ENCODE measurements around the gene SPACA9.
A peak's percentile ranks its signal among the peaks of the same experiment; 100 is the strongest.

SPACA9 gene

DNA sequence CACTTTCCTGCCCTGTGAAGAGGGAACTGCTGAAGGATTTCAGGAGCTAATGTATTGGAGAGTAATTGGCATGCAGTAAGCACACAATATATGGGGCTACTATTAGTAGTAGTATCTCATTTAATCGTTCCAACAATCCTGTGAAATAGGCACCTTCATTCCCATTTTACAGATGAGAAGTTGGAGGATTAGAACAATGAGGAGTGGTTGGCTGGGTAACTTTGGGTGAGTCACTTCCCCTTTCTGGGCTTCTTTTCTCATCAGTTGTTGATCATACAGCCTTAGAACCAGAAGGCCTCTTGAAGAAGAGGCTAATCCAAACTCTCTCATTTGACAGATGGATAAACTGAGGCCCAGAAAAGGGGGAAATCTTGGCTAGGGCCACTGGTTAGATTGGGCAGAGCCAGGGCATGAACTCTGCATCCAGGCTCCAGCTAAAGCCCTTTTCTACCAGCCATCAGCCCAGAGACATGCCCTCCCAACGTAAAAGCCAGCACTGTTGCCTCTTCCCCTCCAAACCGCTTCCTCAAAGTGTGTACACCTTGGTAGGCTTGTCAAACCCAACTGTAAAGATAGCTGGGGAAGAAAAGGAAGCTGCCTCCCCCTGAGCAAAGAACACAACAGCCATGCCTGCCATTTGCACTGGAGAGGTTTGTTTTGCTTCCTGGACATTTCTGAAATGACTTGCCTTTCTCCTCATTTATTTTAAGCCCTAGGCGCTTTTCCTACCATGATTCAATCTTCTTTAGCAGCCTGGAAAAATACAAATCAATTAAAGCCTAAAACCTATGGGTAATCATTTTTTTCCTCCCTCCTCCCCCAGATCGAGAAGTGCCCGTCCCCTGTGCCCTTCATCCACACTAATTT is 992 bp downstream of the SPACA9 start:
- Mint-ChIP-seq H3K27ac (peak overlapping the region; percentile 86), H3K4me3 (peak overlapping the region; percentile 83), H3K36me3 (no peaks in the 10 kb centered on the region), H3K9me3 (no peaks in the 10 kb centered on the region), H3K4me1 (peaks cover 4% of the 10 kb centered on the region), H3K27me3 (no peaks in the 10 kb centered on the region)

DNA sequence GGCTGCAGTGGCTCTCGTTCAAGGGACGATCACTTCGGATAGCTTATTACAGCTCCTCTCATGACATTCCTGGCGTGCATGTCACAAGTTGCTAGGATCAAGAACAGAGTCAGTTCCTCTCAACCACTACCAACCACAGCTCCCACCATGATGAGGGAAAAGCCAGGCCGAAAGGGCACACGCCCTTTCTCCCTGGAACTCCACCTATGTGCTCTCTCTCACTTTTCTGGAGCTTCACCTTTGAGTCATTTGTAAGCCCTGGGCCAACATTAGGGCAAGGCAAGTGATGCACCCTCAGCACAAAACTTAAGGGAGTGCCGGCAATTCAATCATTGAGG is 1.6 kb downstream of the SPACA9 start:
- H3K27ac Mint-ChIP-seq, result peak overlapping the region; percentile 47
- H3K27me3 Mint-ChIP-seq, result no peaks in the 10 kb centered on the region
- H3K36me3 Mint-ChIP-seq, result no peaks in the 10 kb centered on the region
- H3K4me1 Mint-ChIP-seq, result peaks cover 4% of the 10 kb centered on the region
- no peak overlapping the region for H3K4me3 Mint-ChIP-seq
- H3K9me3 Mint-ChIP-seq, result no peaks in the 10 kb centered on the region

DNA sequence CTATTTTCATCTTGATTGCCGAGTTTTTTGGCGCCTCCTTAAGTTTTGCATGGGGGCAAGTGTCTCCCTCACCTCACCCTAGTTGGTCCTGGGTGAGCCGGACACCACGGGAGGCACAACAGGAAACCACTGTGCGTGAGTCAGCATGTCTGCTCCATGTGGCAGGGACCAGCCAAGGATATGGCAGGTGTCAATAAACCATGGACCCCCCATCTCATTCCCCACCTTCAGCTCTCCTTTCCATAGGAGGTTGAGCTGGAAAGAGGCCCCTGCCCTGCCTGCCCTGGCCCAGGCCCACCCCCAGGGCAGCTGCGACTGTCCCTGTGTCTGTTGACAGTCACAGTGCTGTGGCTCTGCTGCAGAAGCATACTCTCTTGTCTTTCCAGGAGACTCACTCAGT is 3.1 kb downstream of the SPACA9 start:
- Mint-ChIP-seq H3K4me1 (peaks cover 4% of the 10 kb centered on the region), H3K4me3 (no peak overlapping the region), H3K36me3 (no peaks in the 10 kb centered on the region), H3K27ac (no peak overlapping the region), H3K27me3 (no peaks in the 10 kb centered on the region), H3K9me3 (no peaks in the 10 kb centered on the region)

DNA sequence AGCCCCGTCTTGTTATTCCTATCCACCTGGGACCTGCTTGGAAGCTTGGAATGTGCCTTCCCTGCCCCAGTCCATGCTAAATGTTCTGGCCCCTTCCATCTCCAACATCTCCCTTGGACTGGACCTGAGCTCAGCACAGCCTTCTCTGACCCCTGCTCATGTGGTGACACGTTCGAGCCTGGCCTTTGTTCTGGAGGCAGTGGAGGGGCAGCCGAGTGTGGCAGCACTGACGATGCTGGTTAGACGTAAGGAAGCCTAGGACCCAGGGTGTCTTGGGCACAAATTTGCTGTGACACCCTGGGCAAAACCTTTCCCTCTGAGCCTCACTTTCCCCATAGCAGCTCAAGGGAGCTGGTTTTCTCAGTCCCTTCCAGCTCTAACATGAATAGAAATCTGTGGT is 3.9 kb downstream of the SPACA9 start:
- H3K4me1 Mint-ChIP-seq, result peaks cover 4% of the 10 kb centered on the region
- H3K27me3 Mint-ChIP-seq, result no peaks in the 10 kb centered on the region
- no peaks in the 10 kb centered on the region for H3K36me3 Mint-ChIP-seq
- H3K27ac Mint-ChIP-seq, result no peak overlapping the region
- no peak overlapping the region for H3K4me3 Mint-ChIP-seq
- H3K9me3 Mint-ChIP-seq, result no peaks in the 10 kb centered on the region

DNA sequence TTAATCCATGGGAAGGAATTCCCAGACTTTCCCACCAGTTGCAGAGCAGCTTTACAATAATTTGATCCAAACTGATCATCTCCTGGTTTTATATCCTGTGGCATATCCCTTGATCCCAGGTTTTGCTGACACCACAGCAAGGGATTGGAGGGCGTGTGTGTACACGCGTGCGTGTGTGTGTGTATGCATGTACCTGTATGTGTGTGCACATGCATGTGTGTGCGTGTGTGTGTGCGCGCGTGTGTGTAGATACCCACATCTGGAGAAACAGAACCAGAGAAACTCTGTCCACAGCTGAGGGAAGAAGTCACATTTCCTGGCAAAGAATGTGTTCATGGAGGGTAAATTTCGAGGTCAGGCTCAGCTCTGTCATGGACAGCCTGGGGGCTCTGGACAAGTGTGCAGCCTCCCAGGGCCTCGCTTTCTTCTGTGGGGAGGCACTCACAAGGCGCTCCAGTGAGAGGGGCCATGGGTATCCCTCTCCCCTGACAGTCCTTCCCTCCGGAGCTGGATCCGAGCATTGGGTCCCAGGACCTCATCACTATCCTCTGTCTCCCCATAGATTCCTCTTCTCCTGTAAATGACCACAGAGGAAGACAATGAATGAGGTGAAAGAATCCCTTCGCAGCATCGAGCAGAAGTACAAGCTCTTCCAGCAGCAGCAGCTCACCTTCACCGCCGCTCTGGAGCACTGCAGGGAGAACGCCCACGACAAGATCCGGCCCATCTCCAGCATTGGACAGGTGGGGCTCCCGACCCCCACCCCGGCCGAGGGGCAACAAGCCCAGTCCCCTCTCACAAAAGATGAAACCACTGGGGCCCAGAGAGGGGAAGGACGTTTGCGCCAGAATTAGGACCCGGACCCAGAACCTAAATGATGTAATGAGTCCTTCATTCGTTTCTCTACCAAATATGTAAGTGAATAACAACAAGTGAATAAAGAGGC is 4.9 kb downstream of the SPACA9 start:
- no peaks in the 10 kb centered on the region for H3K9me3 Mint-ChIP-seq
- no peak overlapping the region for H3K4me3 Mint-ChIP-seq

DNA sequence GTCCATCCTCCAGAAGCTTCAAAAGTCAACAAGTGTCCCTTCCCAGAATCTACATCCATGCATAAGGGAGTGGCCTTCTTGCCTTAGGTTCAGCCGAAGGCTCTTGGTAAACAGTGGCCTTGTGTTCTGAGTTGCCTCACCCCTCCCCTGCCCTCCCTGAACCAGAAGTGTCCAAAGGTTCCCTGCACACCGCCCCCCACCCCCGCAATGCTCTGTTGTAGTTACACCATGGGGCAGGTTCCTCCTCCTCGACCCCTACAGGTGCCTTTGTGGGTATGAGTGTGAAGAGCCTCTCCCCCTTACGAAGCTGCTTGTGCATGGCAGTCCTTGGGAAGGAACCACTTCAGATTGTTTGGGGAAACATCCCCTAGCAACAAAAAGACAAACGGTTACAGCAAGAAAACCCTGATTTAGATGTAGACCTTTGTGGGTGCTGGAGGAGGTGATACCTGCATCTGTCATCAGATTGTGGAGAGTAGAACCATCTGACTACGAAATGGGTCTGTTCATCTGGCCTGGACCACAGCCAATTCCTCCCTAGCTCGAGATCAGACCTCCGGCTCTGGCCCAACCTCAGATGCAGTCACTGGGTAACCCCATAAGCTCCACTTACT is 7.1 kb downstream of the SPACA9 start:
- no peaks in the 10 kb centered on the region for H3K36me3 Mint-ChIP-seq
- no peak overlapping the region for H3K27ac Mint-ChIP-seq
- no peaks in the 10 kb centered on the region for H3K9me3 Mint-ChIP-seq
- peaks cover 5% of the 10 kb centered on the region for H3K4me1 Mint-ChIP-seq
- H3K4me3 Mint-ChIP-seq, result no peak overlapping the region
- H3K27me3 Mint-ChIP-seq, result no peaks in the 10 kb centered on the region

More for the DNA sequence above, 4.9 kb downstream of the SPACA9 start:
- Mint-ChIP-seq H3K36me3 (no peaks in the 10 kb centered on the region), H3K27ac (no peak overlapping the region), H3K27me3 (no peaks in the 10 kb centered on the region), H3K4me1 (peaks cover 7% of the 10 kb centered on the region)

DNA sequence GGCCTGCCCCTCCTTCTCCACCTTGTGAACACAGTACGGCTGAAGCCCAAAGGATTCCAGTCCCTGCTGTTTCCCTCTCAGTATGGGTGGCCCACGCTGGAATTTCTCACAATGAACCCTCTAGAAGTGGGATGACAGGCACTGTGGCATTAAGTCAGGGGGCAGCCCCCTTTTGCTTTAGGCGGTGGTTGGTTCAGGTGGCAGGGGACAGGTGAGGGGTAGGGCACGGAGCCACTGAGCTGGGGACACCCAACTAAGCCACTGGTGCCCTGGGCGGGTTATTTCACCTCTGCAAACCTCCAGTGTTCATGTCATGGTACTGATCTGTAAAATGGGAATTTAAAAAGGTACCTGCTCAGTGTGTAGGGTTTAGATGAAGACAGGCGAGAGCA is 7.6 kb downstream of the SPACA9 start:
- H3K4me1 Mint-ChIP-seq, result peaks cover 5% of the 10 kb centered on the region
- no peak overlapping the region for H3K27ac Mint-ChIP-seq
- no peak overlapping the region for H3K4me3 Mint-ChIP-seq
- H3K9me3 Mint-ChIP-seq, result no peaks in the 10 kb centered on the region
- no peaks in the 10 kb centered on the region for H3K27me3 Mint-ChIP-seq
- H3K36me3 Mint-ChIP-seq, result no peaks in the 10 kb centered on the region

DNA sequence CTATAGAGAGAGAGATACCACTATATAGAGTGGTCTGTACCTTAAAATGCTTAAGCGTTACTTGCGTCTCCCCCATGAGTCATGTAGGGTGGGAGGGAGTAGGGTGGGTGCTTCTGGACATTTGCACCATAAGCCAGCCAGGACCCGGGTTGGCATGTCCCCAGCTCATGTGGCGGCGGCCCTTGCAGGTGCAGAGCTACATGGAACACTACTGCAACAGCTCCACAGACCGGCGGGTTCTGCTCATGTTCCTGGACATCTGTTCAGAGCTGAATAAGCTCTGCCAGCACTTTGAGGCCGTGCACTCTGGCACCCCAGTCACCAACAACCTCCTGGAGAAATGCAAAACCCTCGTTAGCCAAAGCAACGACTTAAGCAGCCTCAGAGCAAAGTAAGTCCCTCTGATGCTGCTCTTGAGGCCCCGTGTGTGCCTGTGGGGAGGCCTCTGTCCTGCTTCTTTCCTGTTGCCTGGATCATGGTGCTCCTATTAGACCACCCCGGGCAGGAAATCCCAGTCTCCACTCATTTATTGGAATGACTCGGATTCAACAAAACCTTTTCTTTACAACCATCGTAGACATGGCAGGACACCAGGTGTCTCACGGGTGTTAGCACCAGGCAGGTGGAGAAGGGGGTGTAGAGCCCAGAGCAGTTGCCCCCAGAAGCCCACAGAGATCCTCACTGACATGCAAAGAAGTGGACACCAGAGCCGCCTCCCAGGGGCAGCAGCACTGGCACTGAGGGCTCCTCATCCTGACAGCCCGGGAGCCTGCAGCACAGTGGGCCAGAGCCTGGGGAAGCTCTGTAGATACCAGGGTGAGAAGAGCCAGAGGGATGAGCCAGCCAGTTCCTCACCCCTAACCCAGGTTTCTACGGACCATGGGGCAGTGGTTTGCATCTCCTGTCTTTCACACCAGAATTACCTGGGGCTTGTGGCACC is 8.8 kb downstream of the SPACA9 start:
- Mint-ChIP-seq H3K27me3 (no peaks in the 10 kb centered on the region), H3K9me3 (no peaks in the 10 kb centered on the region), H3K36me3 (no peaks in the 10 kb centered on the region), H3K4me3 (no peak overlapping the region), H3K4me1 (peaks cover 5% of the 10 kb centered on the region), H3K27ac (no peak overlapping the region)

DNA sequence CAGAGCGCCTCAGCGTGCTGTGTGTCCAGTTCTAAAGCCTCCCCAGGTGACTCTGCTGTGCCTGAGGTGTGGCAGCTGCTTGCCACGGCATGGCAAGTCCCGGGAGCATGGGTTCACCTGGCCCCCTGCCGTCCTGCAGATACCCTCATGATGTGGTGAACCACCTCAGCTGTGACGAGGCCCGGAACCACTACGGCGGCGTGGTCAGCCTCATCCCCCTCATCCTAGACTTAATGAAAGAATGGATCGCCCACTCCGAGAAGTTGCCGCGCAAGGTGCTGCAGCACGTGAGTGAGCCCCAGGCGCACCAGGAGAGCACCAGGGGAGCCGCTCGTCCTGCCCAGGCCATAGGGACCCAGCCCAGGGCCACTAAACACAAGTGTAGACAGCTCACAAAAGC is 9.5 kb downstream of the SPACA9 start:
- no peak overlapping the region for H3K4me3 Mint-ChIP-seq
- no peaks in the 10 kb centered on the region for H3K36me3 Mint-ChIP-seq
- H3K27me3 Mint-ChIP-seq, result no peaks in the 10 kb centered on the region
- H3K4me1 Mint-ChIP-seq, result peaks cover 5% of the 10 kb centered on the region
- no peak overlapping the region for H3K27ac Mint-ChIP-seq
- no peaks in the 10 kb centered on the region for H3K9me3 Mint-ChIP-seq

DNA sequence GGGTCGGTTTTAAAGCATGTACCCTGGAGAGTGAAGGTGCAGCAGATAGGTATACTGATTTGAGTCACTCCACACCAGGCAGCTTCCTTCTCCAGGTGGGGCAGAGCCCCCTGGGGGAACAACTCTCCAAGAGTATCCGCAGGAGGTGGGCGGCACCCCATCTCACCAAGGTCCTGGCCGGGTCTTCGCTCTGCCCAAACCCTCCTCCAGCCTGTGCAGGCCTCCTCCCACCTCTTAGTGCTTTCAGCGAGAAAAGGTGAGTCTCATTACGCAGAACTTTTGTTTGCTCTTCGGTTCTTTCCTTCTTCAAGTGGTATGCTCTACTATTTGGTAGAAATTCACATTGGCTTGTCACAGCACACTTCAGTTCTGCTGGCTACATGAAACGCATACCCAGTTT is 13.7 kb downstream of the SPACA9 start:
- peaks cover 5% of the 10 kb centered on the region for H3K4me1 Mint-ChIP-seq
- no peaks in the 10 kb centered on the region for H3K9me3 Mint-ChIP-seq
- H3K27me3 Mint-ChIP-seq, result no peaks in the 10 kb centered on the region
- H3K27ac Mint-ChIP-seq, result no peak overlapping the region
- peaks cover 7% of the 10 kb centered on the region for H3K36me3 Mint-ChIP-seq
- H3K4me3 Mint-ChIP-seq, result no peak overlapping the region

DNA sequence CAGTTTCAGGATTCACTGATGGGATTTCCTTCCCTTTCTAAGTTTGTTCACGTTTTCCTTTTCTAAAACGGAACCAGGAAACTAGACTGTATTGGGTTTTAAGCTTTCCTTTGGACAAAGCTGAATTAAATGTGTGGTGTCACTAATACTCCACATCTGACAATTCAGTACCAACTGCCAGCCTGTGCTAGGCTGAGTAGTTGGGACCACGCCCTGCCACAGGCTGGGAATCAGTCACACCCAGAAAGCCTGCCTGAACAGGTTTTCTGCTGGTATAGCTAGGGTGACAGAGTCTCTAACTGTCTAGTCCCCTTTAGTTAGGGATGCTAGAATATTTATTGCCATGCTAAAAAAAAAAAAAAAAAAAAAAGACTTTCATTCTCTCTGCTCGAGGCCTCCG is 15.6 kb downstream of the SPACA9 start:
- H3K36me3 Mint-ChIP-seq, result peaks cover 12% of the 10 kb centered on the region
- no peak overlapping the region for H3K4me3 Mint-ChIP-seq
- no peaks in the 10 kb centered on the region for H3K27me3 Mint-ChIP-seq
- no peak overlapping the region for H3K27ac Mint-ChIP-seq
- no peaks in the 10 kb centered on the region for H3K4me1 Mint-ChIP-seq
- no peaks in the 10 kb centered on the region for H3K9me3 Mint-ChIP-seq

DNA sequence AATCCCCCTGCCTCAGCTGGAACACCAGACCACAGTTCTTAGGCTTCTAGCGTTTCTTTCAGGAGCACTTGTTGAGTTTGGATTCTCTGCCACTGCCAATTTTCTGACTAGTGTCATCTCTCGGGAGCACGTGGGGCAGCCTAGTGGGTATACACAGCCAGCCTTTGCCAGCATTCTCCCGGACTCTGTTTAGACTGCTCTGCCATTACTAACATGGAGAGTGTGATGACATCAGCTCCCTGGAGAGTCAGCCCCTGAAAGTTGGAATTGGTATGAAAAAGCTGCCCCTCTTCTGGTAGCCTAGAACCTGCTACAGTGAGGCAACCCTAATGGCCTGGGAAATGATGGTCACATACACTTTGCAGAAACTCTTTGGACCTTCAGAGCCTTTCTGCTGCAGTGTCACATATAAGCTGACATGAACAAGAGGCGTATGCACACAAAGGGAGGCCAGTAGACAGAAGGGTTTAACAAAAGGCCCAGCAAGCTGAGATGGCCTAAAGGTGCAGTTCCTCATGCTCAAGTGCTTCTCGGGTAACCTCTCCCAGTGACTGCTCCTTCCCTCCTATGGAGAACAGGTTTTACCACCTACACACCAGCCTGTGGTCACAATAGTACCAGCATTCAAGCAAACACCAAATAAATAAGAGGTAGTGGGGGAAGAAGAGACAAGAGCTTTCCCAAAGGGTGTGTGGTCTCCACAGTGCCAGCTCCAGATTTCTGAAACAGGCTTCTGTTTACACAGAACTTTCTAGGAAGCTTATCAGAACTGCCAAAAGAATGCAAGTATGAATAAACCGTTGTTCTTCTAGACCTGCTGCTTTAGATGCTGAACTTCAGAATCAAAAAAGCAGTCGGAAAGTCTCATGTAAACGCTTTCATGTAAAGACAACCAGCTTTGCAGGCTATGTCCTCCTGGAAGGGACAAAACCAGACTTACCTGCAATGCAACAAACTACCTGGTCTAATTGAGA is 16.5 kb downstream of the SPACA9 start:
- no peaks in the 10 kb centered on the region for H3K9me3 Mint-ChIP-seq
- H3K27me3 Mint-ChIP-seq, result no peaks in the 10 kb centered on the region
- H3K4me1 Mint-ChIP-seq, result no peaks in the 10 kb centered on the region
- H3K27ac Mint-ChIP-seq, result no peak overlapping the region
- H3K4me3 Mint-ChIP-seq, result no peak overlapping the region
- H3K36me3 Mint-ChIP-seq, result peaks cover 12% of the 10 kb centered on the region

DNA sequence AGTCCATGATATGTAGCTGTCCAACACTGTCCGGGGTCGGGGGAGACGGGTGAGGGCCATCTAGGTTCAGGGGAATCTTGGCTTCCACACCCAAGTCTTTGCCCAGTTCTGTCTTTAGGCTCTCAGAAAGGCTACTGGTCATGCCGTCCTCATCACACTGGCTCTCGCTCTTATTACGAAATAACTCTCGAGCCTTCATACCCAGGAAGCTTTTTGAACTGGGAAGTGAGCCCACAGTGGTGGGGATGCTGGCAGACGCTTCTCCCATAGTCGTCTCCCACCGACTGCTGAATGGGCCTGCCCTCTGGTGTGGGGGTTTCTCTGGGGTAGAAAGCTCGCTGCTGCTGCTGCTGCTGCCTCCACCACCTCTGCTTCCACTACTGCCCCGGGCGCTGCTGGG is 17.6 kb downstream of the SPACA9 start:
- H3K36me3 Mint-ChIP-seq, result peaks cover 12% of the 10 kb centered on the region

DNA sequence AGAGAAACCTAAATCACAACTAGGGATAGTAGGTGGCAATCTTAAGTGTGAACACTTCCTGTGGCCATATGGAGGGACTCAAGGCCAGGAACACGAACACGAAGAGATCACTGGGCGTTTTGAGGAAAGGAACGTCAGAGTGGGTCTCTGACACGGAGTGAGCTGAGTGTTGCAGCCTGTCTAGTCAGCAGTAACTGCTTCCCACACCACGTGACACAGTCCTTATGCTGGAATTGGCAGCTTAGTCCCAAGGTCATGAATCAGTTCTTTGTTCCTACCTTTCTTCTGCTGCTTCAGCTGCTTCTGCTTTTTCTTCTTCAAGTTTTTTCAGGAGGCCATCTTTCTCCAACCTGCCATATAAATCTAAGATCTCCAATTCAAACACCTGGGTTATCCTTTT is 18.2 kb downstream of the SPACA9 start:
- Mint-ChIP-seq H3K9me3 (no peaks in the 10 kb centered on the region), H3K4me3 (no peak overlapping the region), H3K27me3 (no peaks in the 10 kb centered on the region), H3K4me1 (peaks cover 3% of the 10 kb centered on the region), H3K36me3 (peaks cover 12% of the 10 kb centered on the region), H3K27ac (no peak overlapping the region)

More for the DNA sequence above, 17.6 kb downstream of the SPACA9 start:
- no peak overlapping the region for H3K27ac Mint-ChIP-seq
- no peaks in the 10 kb centered on the region for H3K4me1 Mint-ChIP-seq
- H3K27me3 Mint-ChIP-seq, result no peaks in the 10 kb centered on the region
- no peaks in the 10 kb centered on the region for H3K9me3 Mint-ChIP-seq
- H3K4me3 Mint-ChIP-seq, result no peak overlapping the region
